A673 (cell line): ENCODE results near the gene TMEM163.

Experiments used
- EZH2 ChIP-seq: fragments of 200-600 bp; sonication (generic); IDR thresholded peaks from 2 replicates; pipeline ENCODE4 v1.6.1; 2017; ENCODE audit warnings: borderline replicate concordance, low read depth, mild to moderate bottlenecking, mixed read lengths, antibody characterized with exemption, low read length; ENCODE audit not compliant: poor library complexity, severe bottlenecking
- TF ChIP-seq, protein P1 (sequence below): fragments of 300-800, 200-600 bp; sonication (generic); conservative IDR thresholded peaks from 2 replicates; pipeline ENCODE4 v1.5.1; 2017; ENCODE audit warnings: low read depth, mild to moderate bottlenecking, antibody characterized with exemption, low read length, moderate library complexity, mixed read lengths

GRCh38 chr2:134539981-134540380 lies 178.8 kb downstream of the TMEM163 start:
- TF ChIP-seq, protein P1, sequence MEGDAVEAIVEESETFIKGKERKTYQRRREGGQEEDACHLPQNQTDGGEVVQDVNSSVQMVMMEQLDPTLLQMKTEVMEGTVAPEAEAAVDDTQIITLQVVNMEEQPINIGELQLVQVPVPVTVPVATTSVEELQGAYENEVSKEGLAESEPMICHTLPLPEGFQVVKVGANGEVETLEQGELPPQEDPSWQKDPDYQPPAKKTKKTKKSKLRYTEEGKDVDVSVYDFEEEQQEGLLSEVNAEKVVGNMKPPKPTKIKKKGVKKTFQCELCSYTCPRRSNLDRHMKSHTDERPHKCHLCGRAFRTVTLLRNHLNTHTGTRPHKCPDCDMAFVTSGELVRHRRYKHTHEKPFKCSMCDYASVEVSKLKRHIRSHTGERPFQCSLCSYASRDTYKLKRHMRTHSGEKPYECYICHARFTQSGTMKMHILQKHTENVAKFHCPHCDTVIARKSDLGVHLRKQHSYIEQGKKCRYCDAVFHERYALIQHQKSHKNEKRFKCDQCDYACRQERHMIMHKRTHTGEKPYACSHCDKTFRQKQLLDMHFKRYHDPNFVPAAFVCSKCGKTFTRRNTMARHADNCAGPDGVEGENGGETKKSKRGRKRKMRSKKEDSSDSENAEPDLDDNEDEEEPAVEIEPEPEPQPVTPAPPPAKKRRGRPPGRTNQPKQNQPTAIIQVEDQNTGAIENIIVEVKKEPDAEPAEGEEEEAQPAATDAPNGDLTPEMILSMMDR = no peak
- TF ChIP-seq EZH2 = no peak
